ENCODE data around the gene TNNC1. TPM values are rescaled to one million over a fixed set of nuclear protein-coding genes. Genes with fewer than 3 reads are reported as not detected.

The TNNC1 gene
- total RNA-seq, 1 donor from 2014 or later: 352 TPM

Other genes with a start within 250 kb of the TNNC1 start
- not detected for gene TLR9, start 228.4 kb downstream of the TNNC1 start, total RNA-seq
- gene TWF2, start 214.9 kb downstream of the TNNC1 start, total RNA-seq: 34.6 TPM
- 9.9 TPM for gene PPM1M, start 208.3 kb downstream of the TNNC1 start, total RNA-seq
- 95.1 TPM for gene WDR82, start 175.4 kb downstream of the TNNC1 start, total RNA-seq
- 9.2 TPM for gene GLYCTK, start 166.2 kb downstream of the TNNC1 start, total RNA-seq
- 3.3 TPM for gene DNAH1, start 137.7 kb downstream of the TNNC1 start, total RNA-seq
- gene BAP1, start 44.0 kb downstream of the TNNC1 start, total RNA-seq: 55.9 TPM
- gene PHF7, start 43.4 kb downstream of the TNNC1 start, total RNA-seq: 11.3 TPM
- gene SEMA3G, start 8.9 kb downstream of the TNNC1 start, total RNA-seq: 14.0 TPM
- gene NISCH, start 1.6 kb upstream of the TNNC1 start, total RNA-seq: 82.2 TPM
- gene STAB1, start 41.3 kb upstream of the TNNC1 start, total RNA-seq: 56.5 TPM
- gene NT5DC2, start 79.8 kb upstream of the TNNC1 start, total RNA-seq: 46.8 TPM
- 1.4 TPM for gene UQCC5, start 82.6 kb upstream of the TNNC1 start, total RNA-seq
- gene PBRM1, start 231.9 kb upstream of the TNNC1 start, total RNA-seq: 94.3 TPM
- 121 TPM for gene GNL3, start 232.0 kb upstream of the TNNC1 start, total RNA-seq

Measured in tongue (tissue), 1 donor.